HepG2 (cell line): ENCODE results near the gene AKAP8. TPM values are rescaled to one million over a fixed set of nuclear protein-coding genes. Genes with fewer than 3 reads are reported as not detected.

ENCODE experiments used
- ATAC-seq: fragments of 200-7000 bp; cut with Tn5 transposase; 3 replicates; pipeline ENCODE4 v1.9.1; 2020; ENCODE audit warnings: mild to moderate bottlenecking, moderate library complexity
- BruUV-seq: library from RNA; stranded (reverse); fragments of 400-500 nt; replicated peaks from 2 replicates; lab custom pipeline; 2021; lab: Mats Ljungman, UMichigan
- CTCF ChIA-PET: fragments of 300-600 bp; formaldehyde crosslinking; extraction: SDS; loops from one replicate; lab custom pipeline; 2021; ENCODE audit warnings: low total read pairs, inconsistent platforms, low intra/inter-chr PET ratio; lab: Yijun Ruan, JAX
- POLR2A ChIA-PET: fragments of 350-600 bp; sonication (Branson Sonifier 250); formaldehyde crosslinking; loops from one replicate; lab custom pipeline; 2020; ENCODE audit warnings: antibody characterized with exemption, inconsistent platforms; lab: Yijun Ruan, JAX
- DNase-seq: peaks from one replicate; pipeline ENCODE4 v3.0.0-alpha.2; 2015; ENCODE audit warnings: low spot score
- FAIRE-seq: peaks from 3 replicates; lab custom pipeline; 2011; peaks lifted over from hg19 to GRCh38; lab: Jason Lieb, UNC
- H2AFZ ChIP-seq: one replicate; pipeline ENCODE4 v1.6.1; 2011; ENCODE audit warnings: low read length, inconsistent platforms
- H3K27ac ChIP-seq: fragments of 300-600 bp; 3 replicates; pipeline ENCODE4 v1.8.0; 2011; ENCODE audit warnings: mixed run types, mild to moderate bottlenecking, mixed read lengths, low read length, inconsistent platforms; ENCODE audit not compliant: insufficient read depth; ENCODE audit errors: extremely low read length
- H3K27me3 ChIP-seq, 2 experiments: fragments of 200-600 bp in 1 of 2; 2 replicates in 1 of 2; 3 replicates in 1 of 2; pipeline versions ENCODE4 v1.6.0 to v1.8.0; 2011; ENCODE audit warnings: low read length in 2 of 2, mild to moderate bottlenecking in 2 of 2, moderate library complexity in 2 of 2, inconsistent platforms in 1 of 2; ENCODE audit not compliant: insufficient read depth in 2 of 2, control insufficient read depth in 1 of 2
- H3K36me3 ChIP-seq, 2 experiments: fragments of 200-600 bp in 1 of 2; replicated peaks in 1 of 2; 2 replicates in 1 of 2; 3 replicates in 1 of 2; pipeline versions ENCODE4 v1.5.1 to v1.8.0; 2011; ENCODE audit warnings: low read length in 2 of 2, inconsistent platforms in 1 of 2; ENCODE audit not compliant: insufficient read depth in 2 of 2, control insufficient read depth in 1 of 2
- H3K4me1 ChIP-seq: 2 replicates; pipeline ENCODE4 v1.5.1; 2012; ENCODE audit warnings: low read length, inconsistent platforms; ENCODE audit not compliant: insufficient read depth
- H3K4me2 ChIP-seq: 2 replicates; pipeline ENCODE4 v1.6.0; 2011; ENCODE audit warnings: low read depth, low read length, inconsistent platforms
- H3K4me3 ChIP-seq, 3 experiments: fragments of 200-600 bp in 1 of 3; sonication (generic), shearing (Covaris generic) in 1 of 3; replicated peaks in 1 of 3; 2 replicates each; pipeline ENCODE4 v1.5.1; 2011 to 2016; ENCODE audit warnings: low read length in 3 of 3, inconsistent platforms in 2 of 3, low read depth in 2 of 3, mild to moderate bottlenecking in 2 of 3, control low read depth in 1 of 3, mixed read lengths in 1 of 3; ENCODE audit not compliant: insufficient read depth in 1 of 3
- H3K79me2 ChIP-seq: one replicate; pipeline ENCODE4 v1.6.1; 2011; ENCODE audit warnings: low read length, inconsistent platforms; ENCODE audit not compliant: insufficient read depth
- H3K9ac ChIP-seq: 2 replicates; pipeline ENCODE4 v1.6.0; 2011; ENCODE audit warnings: mild to moderate bottlenecking, low read depth, low read length, inconsistent platforms; ENCODE audit not compliant: insufficient read depth
- H3K9me3 ChIP-seq: 2 replicates; pipeline ENCODE4 v1.5.1; 2012; ENCODE audit warnings: mild to moderate bottlenecking, low read length
- H4K20me1 ChIP-seq: 2 replicates; pipeline ENCODE4 v1.6.0; 2011; ENCODE audit warnings: inconsistent platforms, mild to moderate bottlenecking, low read length, moderate library complexity; ENCODE audit not compliant: insufficient read depth
- DNMT3B ChIP-seq: conservative IDR thresholded peaks from 2 replicates; pipeline ENCODE4 v1.6.1; 2016; ENCODE audit warnings: missing biosample characterization, control low read depth
- EP300 ChIP-seq, 3 experiments: sonication (generic) in 1 of 3; formaldehyde crosslinking in 1 of 3; IDR thresholded peaks; 2 replicates each; pipeline versions ENCODE4 v1.5.1 to v1.6.1; 2011 to 2020; ENCODE audit warnings: low read depth in 2 of 3, low read length in 2 of 3, borderline replicate concordance in 1 of 3, improper control_type of control experiment in 1 of 3, mild to moderate bottlenecking in 1 of 3, missing genetic modification reagents in 1 of 3, moderate library complexity in 1 of 3
- HHEX ChIP-seq: IDR thresholded peaks from 2 replicates; pipeline ENCODE4 v1.6.1; 2016; ENCODE audit warnings: control low read depth
- HNF4A ChIP-seq: sonication (generic); formaldehyde crosslinking; IDR thresholded peaks from 2 replicates; pipeline ENCODE4 v1.4.0; 2020; ENCODE audit warnings: missing genetic modification reagents
- JUN ChIP-seq: sonication (generic); formaldehyde crosslinking; IDR thresholded peaks from 2 replicates; pipeline ENCODE4 v1.4.0; 2020; ENCODE audit warnings: mild to moderate bottlenecking, missing genetic modification reagents
- MLLT10 ChIP-seq: sonication (generic); formaldehyde crosslinking; IDR thresholded peaks from 2 replicates; pipeline ENCODE4 v1.4.0; 2020; ENCODE audit warnings: missing genetic modification reagents
- NCOA5 ChIP-seq: sonication (generic); formaldehyde crosslinking; IDR thresholded peaks from 2 replicates; pipeline ENCODE4 v1.4.0; 2020; ENCODE audit warnings: missing genetic modification reagents
- NR2F6 ChIP-seq, 2 experiments: IDR thresholded peaks; 2 replicates each; pipeline ENCODE4 v1.6.1; 2016; ENCODE audit warnings: antibody characterized with exemption in 1 of 2, mild to moderate bottlenecking in 1 of 2
- RBAK ChIP-seq: sonication (generic); formaldehyde crosslinking; IDR thresholded peaks from 2 replicates; pipeline ENCODE4 v1.5.1; 2020; ENCODE audit warnings: mild to moderate bottlenecking, missing genetic modification reagents
- SAP130 ChIP-seq: IDR thresholded peaks from 2 replicates; pipeline ENCODE4 v1.6.1; 2016; ENCODE audit warnings: low read depth
- SOX13 ChIP-seq, 3 experiments: fragments of 450-650 bp in 1 of 3; sonication (generic) in 1 of 3; formaldehyde crosslinking in 1 of 3; IDR thresholded peaks in 2 of 3; conservative IDR thresholded peaks in 1 of 3; 2 replicates each; pipeline versions ENCODE4 v1.5.0 to v1.6.1; 2016 to 2020; ENCODE audit warnings: antibody characterized with exemption in 1 of 3, mild to moderate bottlenecking in 1 of 3, missing compliant biosample characterization in 1 of 3, missing genetic modification reagents in 1 of 3, moderate library complexity in 1 of 3
- SOX6 ChIP-seq, 2 experiments: fragments of 450-650 bp in 1 of 2; sonication (generic) in 1 of 2; formaldehyde crosslinking in 1 of 2; IDR thresholded peaks; 2 replicates each; pipeline versions ENCODE4 v1.4.0 to v1.6.1; 2017 to 2020; ENCODE audit warnings: antibody characterized with exemption in 1 of 2, mild to moderate bottlenecking in 1 of 2, missing genetic modification reagents in 1 of 2
- STAG1 ChIP-seq: sonication (generic); formaldehyde crosslinking; IDR thresholded peaks from 2 replicates; pipeline ENCODE4 v1.4.0; 2020; ENCODE audit warnings: missing genetic modification reagents
- TGIF2 ChIP-seq: IDR thresholded peaks from 2 replicates; pipeline ENCODE4 v1.6.1; 2016; ENCODE audit warnings: control low read depth, missing compliant biosample characterization
- XRCC5 ChIP-seq: fragments of 200-400 bp; formaldehyde crosslinking; optimal IDR thresholded peaks from 2 replicates; pipeline ENCODE3; 2017; ENCODE audit warnings: mild to moderate bottlenecking, low read length
- WGBS: methylation state at CpG from one replicate; pipeline ENCODE4 v1.1.6; 2017; ENCODE audit warnings: low lambda C conversion rate; 5-methylcytosine and 5-hydroxymethylcytosine counted together
- in situ Hi-C: cut with HindIII; loops from 2 replicates; pipeline ENCODE4 v1.10.0; 2017; ENCODE audit warnings: low pct_unique_long_range_greater_than_20kb; ENCODE audit not compliant: extremely low pct_ligation_motif_present
- intact Hi-C: fragments of 100-400 bp; cut with micrococcal nuclease; formaldehyde crosslinking; loops from one replicate; pipeline ENCODE4 v1.10.0; 2022; ENCODE audit not compliant: unreplicated experiment
- polyA plus RNA-seq, 8 experiments: library from polyadenylated mRNA; depleted of rRNA in 3 of 8; stranded (reverse) in 7 of 8; unstranded in 1 of 8; fragments of >200 nt; fragmentation: Illumina TruSeq in 4 of 8; extraction: Trizol in 4 of 8; gene quantifications; 2 replicates each; pipeline versions ENCODE4 v1.2.1 to v1.2.3, GENCODE V29; 2011 to 2016; ENCODE audit warnings: low read depth in 4 of 8, missing spikeins in 1 of 8, mixed read lengths in 1 of 8; ENCODE audit not compliant: insufficient read depth in 1 of 8
- total RNA-seq, 5 experiments: library from RNA; depleted of rRNA; stranded (reverse); fragments of >200 nt; fragmentation: Illumina TruSeq; extraction: Trizol; gene quantifications; 2 replicates each; pipeline ENCODE4 v1.2.3, GENCODE V29; 2016; ENCODE audit warnings: low read depth in 1 of 5
- TF ChIP-seq, protein P1 (sequence below): sonication (generic); formaldehyde crosslinking; IDR thresholded peaks from 2 replicates; pipeline ENCODE4 v1.4.0; 2020; ENCODE audit warnings: mild to moderate bottlenecking, low read depth, missing genetic modification reagents
- TF ChIP-seq, protein P2 (sequence below): IDR thresholded peaks from 2 replicates; pipeline ENCODE4 v1.6.1; 2016; ENCODE audit warnings: low read depth, control low read depth
- TF ChIP-seq, protein P3 (sequence below): sonication (generic); formaldehyde crosslinking; conservative IDR thresholded peaks from 2 replicates; pipeline ENCODE4 v1.4.0; 2020; ENCODE audit warnings: mild to moderate bottlenecking, missing genetic modification reagents, moderate library complexity

AKAP8 gene
- total and polyA plus RNA-seq, 2 of the 13 experiments (the other 11 are each of a cell fraction or from before 2014, with no cell fraction given), result 15.9 to 22.1 TPM

DNA sequence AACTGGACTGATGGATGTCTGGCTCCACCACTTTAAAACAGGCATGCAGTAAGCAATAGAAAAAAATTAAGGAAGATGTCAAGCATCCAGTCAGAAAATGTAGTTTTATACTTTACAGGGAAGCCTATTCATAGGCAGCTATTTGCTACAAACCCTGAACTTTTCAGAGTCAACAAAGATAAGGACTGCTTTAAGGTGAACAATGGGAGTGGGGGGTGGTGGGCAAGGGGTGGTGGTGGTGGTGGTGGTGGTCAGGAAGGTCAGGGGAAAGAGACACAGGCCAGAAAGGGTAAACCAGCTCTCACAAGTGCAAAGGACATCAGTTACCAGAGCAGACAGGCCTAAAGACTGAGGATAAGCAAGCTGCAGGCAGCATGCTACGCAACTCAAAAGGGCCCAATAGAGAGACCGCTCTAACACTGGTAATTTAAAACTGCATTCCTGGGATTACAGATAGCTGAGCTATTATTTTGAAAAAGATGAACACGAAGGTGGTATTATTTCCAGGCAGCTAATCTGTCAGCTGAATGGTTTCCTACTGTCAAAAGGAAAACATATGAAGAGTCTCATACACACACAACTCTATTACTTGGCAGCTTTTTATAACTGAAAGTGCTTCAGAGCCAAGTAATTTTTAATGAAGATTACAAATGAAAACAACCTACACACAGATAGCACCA, 62.1 kb downstream of the AKAP8 start:
- ChIA-PET CTCF (no interaction called here), POLR2A (interaction anchor here (0.7 to 2.1 kb wide), 4 partner anchors 15 to 61 kb away, joined by 3 to 9 read pairs (median 6); no protein-coding TSS in a partner anchor)
- ATAC-seq (peak; percentile 83), DNase-seq (peak; percentile 66), FAIRE-seq (peak; percentile 47)
- H3K27ac ChIP-seq, result peak overlapping the region; percentile 45
- H4K20me1 ChIP-seq, result peaks cover 88% of the 10 kb centered on the region
- H3K4me2 ChIP-seq, result peak overlapping the region; percentile 60
- no peak overlapping the region for H3K9ac ChIP-seq
- peaks cover 85% of the 10 kb centered on the region for H3K4me1 ChIP-seq
- intact Hi-C loops (no loop called here), in situ Hi-C loops (no loop called here)
- H3K9me3 ChIP-seq, result no peaks in the 10 kb centered on the region
- H3K4me3 ChIP-seq, result no peak overlapping the region; a peak in 1 of 6 replicates
- H2AFZ ChIP-seq, result no peak overlapping the region
- H3K36me3 ChIP-seq, result peaks cover 5 to 10% of the 10 kb centered on the region in 2 experiments; a peak in 3 of 5 replicates
- peaks cover 97% of the 10 kb centered on the region for H3K79me2 ChIP-seq
- WGBS, result 26% methylated on average over 3 of the region's 3 CpGs
- no peaks in the 10 kb centered on the region for H3K27me3 ChIP-seq
- TSS peak; percentile 8 for BruUV-seq
- TF ChIP-seq XRCC5 (no peak), SOX13 (IDR thresholded peaks at IDR 0.05) (0 out of 2 replicates have a peak, but pooled peaks have one; percentile 35), SOX13 (CRISPR knock-in tag; conservative IDR thresholded peaks at IDR 0.05 in 1 of 2, IDR thresholded peaks at IDR 0.05 in 1 of 2) (peak in 1 of 2 experiments; percentile 66; a peak in 2 of 4 replicates), JUN (no peak), TGIF2 (CRISPR knock-in tag) (no peak), SOX6 (IDR thresholded peaks at IDR 0.05) (no peak), SOX6 (CRISPR knock-in tag; IDR thresholded peaks at IDR 0.05) (peak; percentile 80), NR2F6 (IDR thresholded peaks at IDR 0.05) (no peak), NR2F6 (CRISPR knock-in tag; IDR thresholded peaks at IDR 0.05) (0 out of 2 replicates have a peak, but pooled peaks have one; percentile 24), MLLT10 (CRISPR knock-in tag) (no peak), EP300 (IDR thresholded peaks at IDR 0.05; ENCODE audit: low read depth in 2 of 2, low read length in 2 of 2) (peak in 1 of 2 experiments; percentile 18; a peak in 1 of 4 replicates), EP300 (CRISPR knock-in tag; IDR thresholded peaks at IDR 0.05; ENCODE audit: borderline replicate concordance) (no peak), DNMT3B (CRISPR knock-in tag) (no peak), HNF4A (CRISPR knock-in tag) (peak; percentile 19; the same call in 1 of the 2 replicates), HHEX (CRISPR knock-in tag) (no peak), SAP130 (CRISPR knock-in tag) (0 out of 2 replicates have a peak, but pooled peaks have one; percentile 23), NCOA5 (CRISPR knock-in tag) (no peak), RBAK (CRISPR knock-in tag) (no peak), STAG1 (CRISPR knock-in tag) (no peak)
- TF ChIP-seq, protein P1, sequence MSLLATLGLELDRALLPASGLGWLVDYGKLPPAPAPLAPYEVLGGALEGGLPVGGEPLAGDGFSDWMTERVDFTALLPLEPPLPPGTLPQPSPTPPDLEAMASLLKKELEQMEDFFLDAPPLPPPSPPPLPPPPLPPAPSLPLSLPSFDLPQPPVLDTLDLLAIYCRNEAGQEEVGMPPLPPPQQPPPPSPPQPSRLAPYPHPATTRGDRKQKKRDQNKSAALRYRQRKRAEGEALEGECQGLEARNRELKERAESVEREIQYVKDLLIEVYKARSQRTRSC (CRISPR knock-in tag), result no peak
- TF ChIP-seq, protein P2, sequence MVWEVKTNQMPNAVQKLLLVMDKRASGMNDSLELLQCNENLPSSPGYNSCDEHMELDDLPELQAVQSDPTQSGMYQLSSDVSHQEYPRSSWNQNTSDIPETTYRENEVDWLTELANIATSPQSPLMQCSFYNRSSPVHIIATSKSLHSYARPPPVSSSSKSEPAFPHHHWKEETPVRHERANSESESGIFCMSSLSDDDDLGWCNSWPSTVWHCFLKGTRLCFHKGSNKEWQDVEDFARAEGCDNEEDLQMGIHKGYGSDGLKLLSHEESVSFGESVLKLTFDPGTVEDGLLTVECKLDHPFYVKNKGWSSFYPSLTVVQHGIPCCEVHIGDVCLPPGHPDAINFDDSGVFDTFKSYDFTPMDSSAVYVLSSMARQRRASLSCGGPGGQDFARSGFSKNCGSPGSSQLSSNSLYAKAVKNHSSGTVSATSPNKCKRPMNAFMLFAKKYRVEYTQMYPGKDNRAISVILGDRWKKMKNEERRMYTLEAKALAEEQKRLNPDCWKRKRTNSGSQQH, result no peak
- TF ChIP-seq, protein P3, sequence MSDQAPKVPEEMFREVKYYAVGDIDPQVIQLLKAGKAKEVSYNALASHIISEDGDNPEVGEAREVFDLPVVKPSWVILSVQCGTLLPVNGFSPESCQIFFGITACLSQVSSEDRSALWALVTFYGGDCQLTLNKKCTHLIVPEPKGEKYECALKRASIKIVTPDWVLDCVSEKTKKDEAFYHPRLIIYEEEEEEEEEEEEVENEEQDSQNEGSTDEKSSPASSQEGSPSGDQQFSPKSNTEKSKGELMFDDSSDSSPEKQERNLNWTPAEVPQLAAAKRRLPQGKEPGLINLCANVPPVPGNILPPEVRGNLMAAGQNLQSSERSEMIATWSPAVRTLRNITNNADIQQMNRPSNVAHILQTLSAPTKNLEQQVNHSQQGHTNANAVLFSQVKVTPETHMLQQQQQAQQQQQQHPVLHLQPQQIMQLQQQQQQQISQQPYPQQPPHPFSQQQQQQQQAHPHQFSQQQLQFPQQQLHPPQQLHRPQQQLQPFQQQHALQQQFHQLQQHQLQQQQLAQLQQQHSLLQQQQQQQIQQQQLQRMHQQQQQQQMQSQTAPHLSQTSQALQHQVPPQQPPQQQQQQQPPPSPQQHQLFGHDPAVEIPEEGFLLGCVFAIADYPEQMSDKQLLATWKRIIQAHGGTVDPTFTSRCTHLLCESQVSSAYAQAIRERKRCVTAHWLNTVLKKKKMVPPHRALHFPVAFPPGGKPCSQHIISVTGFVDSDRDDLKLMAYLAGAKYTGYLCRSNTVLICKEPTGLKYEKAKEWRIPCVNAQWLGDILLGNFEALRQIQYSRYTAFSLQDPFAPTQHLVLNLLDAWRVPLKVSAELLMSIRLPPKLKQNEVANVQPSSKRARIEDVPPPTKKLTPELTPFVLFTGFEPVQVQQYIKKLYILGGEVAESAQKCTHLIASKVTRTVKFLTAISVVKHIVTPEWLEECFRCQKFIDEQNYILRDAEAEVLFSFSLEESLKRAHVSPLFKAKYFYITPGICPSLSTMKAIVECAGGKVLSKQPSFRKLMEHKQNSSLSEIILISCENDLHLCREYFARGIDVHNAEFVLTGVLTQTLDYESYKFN (CRISPR knock-in tag), result peak; percentile 53
